Hematopoietic multipotent progenitor cell treated with erythropoietin and hydrocortisone succinate and interleukin-3 and kit ligand, for 8 days (in vitro differentiated cells): ENCODE measurements around the gene FAM229B.

Experiments used
- DNase-seq: peaks from one replicate; pipeline ENCODE4 v3.0.0-alpha.2; 2015

FAM229B gene

DNA sequence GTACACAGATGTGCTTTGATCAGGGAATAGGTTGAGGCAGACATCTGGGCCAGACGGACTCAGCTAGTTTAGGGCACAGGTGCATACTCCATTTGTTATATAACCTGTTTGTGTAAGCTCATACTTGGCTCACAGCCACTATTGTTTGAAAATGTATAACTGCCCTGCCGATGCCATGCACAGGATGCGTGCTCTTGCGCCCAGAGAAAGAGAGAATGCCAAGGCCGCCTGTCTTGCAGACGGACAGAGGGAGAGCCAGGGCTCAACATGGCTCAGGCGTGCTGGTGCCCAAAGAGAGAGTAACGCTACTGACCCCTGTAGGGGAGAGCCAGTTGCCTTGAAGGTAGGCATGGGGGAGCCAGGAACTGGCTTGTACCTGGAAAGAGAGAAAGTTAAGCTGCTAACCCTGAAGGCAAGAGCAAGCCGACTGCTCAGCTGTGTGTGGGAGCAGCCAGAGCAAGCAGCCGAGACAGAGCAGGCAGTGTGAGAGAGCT, 57.7 kb downstream of the FAM229B start:
- no peak for DNase-seq

DNA sequence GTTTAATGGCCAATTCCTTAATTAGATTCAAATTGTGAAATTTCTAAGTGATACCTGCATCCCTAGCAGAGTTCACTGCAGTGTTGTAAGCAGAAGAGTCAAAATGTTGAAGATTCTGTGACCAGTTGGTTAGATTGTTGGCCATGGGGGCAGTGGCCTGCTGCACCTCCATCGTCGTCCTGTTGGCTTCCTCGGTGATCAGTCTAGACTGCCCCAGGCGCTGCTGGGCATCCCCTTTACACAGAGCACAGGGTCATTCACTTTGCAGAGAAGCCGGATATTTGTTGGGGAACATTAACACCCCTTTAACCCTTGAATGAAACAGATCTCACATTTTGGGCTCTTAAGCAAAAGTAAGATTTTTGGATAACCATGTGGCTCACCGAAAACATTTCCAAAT, 60.7 kb downstream of the FAM229B start:
- no peak for DNase-seq

DNA sequence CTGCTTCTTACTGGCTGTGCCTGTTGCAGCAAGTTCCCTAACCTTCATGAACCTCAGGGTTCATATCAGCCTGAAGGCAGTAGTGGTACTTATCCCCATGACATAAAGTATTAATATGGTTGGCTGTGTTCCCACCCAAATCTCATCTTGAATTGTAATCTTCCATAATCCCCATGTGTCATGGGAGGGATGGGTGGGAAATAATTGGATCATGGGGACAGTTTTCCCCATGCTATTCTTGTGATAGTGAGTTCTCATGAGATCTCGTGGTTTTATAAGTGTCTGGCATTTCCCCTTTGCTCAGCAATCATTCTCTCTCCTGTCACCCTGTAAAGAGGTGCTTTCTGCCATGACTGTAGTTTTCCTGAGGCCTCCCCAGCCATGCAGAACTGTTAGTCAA, 61.8 kb downstream of the FAM229B start:
- no peak for DNase-seq

DNA sequence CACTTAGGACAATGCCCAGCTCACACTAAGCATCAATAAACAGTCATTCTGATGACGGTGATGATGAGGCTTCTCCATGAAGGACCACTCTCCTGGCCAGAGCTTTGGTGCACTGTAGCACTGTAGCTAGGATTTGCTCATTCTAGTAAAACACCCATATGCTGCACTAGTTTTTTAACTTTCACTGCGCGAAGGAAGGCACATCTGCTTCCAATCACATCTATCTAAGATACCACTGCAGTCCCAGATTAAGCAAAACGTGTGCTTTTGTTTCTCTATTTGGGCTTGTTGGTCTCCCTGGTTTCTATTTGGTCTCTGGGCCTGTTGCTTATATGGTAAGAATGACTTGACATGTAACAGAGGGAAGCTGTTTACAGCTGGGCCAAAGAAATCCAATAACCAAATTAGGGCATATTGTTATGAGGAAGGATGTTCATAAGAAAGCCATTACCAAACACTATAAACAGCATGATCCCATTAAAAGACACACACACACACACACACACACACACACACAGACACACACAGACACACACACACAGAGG, 62.4 kb downstream of the FAM229B start:
- no peak for DNase-seq

DNA sequence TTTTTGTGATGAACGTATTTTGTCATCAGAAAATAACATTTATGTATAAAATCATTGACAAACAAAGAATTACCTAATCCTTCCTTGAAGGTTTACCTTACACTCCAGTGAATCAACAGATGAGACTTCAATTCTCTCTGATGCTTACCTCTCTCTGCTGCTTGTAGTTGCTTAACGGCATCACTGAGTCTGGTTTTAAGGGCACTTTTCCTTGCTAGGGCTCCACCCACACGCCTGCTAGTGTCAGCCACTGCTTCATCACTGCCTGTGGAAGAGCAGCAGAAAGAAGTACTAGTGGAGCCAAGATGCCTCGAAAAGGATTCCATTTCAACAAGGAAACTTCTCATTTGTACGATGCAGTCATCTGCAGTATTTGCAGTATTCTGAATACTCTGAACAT, 63.0 kb downstream of the FAM229B start:
- no peak for DNase-seq
